ENCODE measurements around the gene KANSL3. TPM values are rescaled to one million over a fixed set of nuclear protein-coding genes. Genes with fewer than 3 reads are reported as not detected.

KANSL3 gene
- total and polyA plus RNA-seq, 9 of the 15 experiments (the other 6 are each of a cell fraction or from before 2014, with no cell fraction given), result 11.3 to 43.7 (median 27.9) TPM

GRCh38 chr2:96601382-96602292, 36.5 kb downstream of the KANSL3 start (continued):
- no peak for TF ChIP-seq THRB (CRISPR knock-in tag; conservative IDR thresholded peaks at IDR 0.05)
- no peak; the same call in 1 of the 2 replicates for TF ChIP-seq BACH1 (tag; IDR thresholded peaks at IDR 0.05)
- no peak for TF ChIP-seq ZNF384 (IDR thresholded peaks at IDR 0.05; ENCODE audit: low read depth, low read length)
- TF ChIP-seq JUND (IDR thresholded peaks at IDR 0.05; ENCODE audit: borderline replicate concordance, low read depth, low read length), result peak; percentile 28; the same call in 1 of the 2 replicates
- TF ChIP-seq JUND (tag; IDR thresholded peaks at IDR 0.05; ENCODE audit: borderline replicate concordance, low read depth, low read length), result 0 out of 3 replicates have a peak, but pooled peaks have one; percentile 41
- no peak for TF ChIP-seq PHF20 (IDR thresholded peaks at IDR 0.05; ENCODE audit: partially characterized antibody)
- TF ChIP-seq CEBPB (tag; IDR thresholded peaks at IDR 0.05), result no peak
- no peak for TF ChIP-seq TAL1 (IDR thresholded peaks at IDR 0.05)
- TF ChIP-seq, protein P1, sequence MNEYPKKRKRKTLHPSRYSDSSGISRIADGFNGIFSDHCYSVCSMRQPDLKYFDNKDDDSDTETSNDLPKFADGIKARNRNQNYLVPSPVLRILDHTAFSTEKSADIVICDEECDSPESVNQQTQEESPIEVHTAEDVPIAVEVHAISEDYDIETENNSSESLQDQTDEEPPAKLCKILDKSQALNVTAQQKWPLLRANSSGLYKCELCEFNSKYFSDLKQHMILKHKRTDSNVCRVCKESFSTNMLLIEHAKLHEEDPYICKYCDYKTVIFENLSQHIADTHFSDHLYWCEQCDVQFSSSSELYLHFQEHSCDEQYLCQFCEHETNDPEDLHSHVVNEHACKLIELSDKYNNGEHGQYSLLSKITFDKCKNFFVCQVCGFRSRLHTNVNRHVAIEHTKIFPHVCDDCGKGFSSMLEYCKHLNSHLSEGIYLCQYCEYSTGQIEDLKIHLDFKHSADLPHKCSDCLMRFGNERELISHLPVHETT (CRISPR knock-in tag; conservative IDR thresholded peaks at IDR 0.05 in 1 of 2, IDR thresholded peaks at IDR 0.05 in 1 of 2), result peak in 1 of 2 experiments; percentile 68; a peak in 1 of 4 replicates
- TF ChIP-seq ARID1B (IDR thresholded peaks at IDR 0.05), result 0 out of 2 replicates have a peak, but pooled peaks have one; percentile 14
- TF ChIP-seq THRAP3 (IDR thresholded peaks at IDR 0.05; ENCODE audit: borderline replicate concordance), result no peak
- no peak for TF ChIP-seq HMG20B (CRISPR knock-in tag; IDR thresholded peaks at IDR 0.05)
- no peak for TF ChIP-seq TCFL5 (CRISPR knock-in tag; conservative IDR thresholded peaks at IDR 0.05)
- no peak for TF ChIP-seq NR1H2 (CRISPR knock-in tag; IDR thresholded peaks at IDR 0.05)
- TF ChIP-seq ZNF318 (IDR thresholded peaks at IDR 0.05; ENCODE audit: borderline replicate concordance in 1 of 2, low read depth in 1 of 2), result no peak
- no peak for TF ChIP-seq JUNB (CRISPR knock-in tag; conservative IDR thresholded peaks at IDR 0.05)

Data from K562 (cell line).